ENCODE data around the gene FIS1.

DNA sequence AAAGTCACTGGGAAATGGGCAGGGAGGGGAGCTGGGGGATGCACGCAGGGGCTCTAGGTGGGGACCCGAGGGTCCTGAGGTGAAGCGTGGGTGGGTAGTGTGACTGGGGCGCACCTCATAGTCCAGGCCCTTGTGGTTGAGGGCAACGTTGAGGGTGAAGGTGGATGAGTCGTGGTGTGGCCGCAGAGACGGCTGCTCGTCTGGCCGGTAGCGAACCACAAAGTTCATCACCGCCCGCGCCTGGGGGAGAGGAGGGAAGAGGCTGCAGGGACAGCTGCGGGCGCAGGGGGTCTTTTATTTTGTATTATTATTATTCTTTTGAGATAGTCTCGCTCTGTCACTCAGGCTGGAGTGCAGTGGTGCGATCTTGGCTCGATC lies 38.2 kb downstream of the FIS1 start:
- TF ChIP-seq POLR2A (IDR thresholded peaks at IDR 0.05), result no peak
- TF ChIP-seq, protein P1, sequence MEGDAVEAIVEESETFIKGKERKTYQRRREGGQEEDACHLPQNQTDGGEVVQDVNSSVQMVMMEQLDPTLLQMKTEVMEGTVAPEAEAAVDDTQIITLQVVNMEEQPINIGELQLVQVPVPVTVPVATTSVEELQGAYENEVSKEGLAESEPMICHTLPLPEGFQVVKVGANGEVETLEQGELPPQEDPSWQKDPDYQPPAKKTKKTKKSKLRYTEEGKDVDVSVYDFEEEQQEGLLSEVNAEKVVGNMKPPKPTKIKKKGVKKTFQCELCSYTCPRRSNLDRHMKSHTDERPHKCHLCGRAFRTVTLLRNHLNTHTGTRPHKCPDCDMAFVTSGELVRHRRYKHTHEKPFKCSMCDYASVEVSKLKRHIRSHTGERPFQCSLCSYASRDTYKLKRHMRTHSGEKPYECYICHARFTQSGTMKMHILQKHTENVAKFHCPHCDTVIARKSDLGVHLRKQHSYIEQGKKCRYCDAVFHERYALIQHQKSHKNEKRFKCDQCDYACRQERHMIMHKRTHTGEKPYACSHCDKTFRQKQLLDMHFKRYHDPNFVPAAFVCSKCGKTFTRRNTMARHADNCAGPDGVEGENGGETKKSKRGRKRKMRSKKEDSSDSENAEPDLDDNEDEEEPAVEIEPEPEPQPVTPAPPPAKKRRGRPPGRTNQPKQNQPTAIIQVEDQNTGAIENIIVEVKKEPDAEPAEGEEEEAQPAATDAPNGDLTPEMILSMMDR (IDR thresholded peaks at IDR 0.05), result no peak

Measured in Peyer's patch (tissue), 4 donors.